ENCODE results near the gene CYTH2.
"Not testable (repeated sequence)": the region's sequence is repeated elsewhere in the genome, so short reads cannot be mapped to it uniquely, and the experiment has no call there.

CYTH2 gene

DNA sequence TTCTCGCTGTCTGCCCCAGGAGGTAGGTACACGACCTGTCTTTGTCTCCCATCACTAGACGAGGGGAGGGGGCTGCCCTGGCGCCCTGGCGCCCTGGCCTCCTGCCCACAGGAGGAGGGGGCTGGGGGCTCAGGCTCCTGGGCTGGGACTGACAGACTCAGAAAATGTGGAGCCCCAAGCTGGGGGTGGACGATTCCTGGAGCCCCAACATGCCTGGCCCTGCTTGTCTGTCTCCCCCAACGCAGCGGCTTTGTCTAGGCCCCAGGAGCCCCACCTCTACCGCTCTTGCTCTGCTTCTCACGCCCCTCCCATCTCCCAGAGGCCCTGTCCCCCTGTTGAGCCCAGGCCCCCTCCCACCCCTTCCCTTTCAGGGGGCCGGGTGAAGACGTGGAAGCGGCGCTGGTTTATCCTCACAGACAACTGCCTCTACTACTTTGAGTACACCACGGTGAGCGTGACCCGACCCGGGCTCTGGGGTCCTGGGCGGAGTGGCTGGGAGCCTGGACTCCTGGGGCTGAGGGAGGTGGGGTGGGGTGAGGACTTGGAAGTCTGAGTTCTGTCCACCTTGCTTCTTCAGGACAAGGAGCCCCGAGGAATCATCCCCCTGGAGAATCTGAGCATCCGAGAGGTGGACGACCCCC, 8.6 kb downstream of the CYTH2 start:
- DNase-seq (ENCODE audit: low read depth in 2 of 2), result no peak

DNA sequence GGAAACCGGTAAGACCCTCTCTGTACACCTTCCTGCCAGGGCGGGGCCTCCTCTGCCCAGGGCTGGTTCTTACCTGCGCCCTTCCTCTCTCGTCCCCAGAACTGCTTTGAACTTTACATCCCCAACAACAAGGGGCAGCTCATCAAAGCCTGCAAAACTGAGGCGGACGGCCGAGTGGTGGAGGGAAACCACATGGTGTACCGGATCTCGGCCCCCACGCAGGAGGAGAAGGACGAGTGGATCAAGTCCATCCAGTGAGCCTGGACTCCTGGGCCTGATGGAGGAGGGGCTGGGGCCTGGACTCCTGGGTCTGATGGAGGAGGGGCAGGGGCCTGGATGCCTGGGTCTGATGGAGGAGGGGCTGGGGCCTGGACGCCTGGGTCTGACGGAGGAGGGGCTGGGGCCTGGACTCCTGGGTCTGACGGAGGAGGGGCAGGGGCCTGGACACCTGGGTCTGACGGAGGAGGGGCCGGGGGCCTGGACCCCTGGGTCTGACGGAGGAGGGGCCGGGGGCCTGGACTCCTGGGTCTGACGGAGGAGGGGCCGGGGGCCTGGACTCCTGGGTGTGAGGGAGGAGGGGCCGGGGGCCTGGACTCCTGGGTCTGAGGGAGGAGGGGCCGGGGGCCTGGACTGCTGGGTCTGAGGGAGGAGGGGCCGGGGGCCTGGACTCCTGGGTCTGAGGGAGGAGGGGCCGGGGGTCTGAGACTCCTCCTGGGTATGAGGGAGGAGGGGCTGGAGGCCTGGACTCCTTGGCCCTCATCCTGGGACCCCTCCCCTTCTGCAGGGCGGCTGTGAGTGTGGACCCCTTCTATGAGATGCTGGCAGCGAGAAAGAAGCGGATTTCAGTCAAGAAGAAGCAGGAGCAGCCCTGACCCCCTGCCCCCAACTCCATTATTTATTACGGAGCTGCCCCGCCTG, 9.4 kb downstream of the CYTH2 start:
- DNase-seq (ENCODE audit: low read depth in 2 of 2), result no peak

GRCh38 chr19:48479686-48480085, 10.5 kb downstream of the CYTH2 start:
- DNase-seq (ENCODE audit: low read depth in 2 of 2), result no peak

- no peak for DNase-seq (ENCODE audit: low read depth in 2 of 2)
Measured at GRCh38 chr19:48480183-48480557, 11.0 kb downstream of the CYTH2 start.

DNA sequence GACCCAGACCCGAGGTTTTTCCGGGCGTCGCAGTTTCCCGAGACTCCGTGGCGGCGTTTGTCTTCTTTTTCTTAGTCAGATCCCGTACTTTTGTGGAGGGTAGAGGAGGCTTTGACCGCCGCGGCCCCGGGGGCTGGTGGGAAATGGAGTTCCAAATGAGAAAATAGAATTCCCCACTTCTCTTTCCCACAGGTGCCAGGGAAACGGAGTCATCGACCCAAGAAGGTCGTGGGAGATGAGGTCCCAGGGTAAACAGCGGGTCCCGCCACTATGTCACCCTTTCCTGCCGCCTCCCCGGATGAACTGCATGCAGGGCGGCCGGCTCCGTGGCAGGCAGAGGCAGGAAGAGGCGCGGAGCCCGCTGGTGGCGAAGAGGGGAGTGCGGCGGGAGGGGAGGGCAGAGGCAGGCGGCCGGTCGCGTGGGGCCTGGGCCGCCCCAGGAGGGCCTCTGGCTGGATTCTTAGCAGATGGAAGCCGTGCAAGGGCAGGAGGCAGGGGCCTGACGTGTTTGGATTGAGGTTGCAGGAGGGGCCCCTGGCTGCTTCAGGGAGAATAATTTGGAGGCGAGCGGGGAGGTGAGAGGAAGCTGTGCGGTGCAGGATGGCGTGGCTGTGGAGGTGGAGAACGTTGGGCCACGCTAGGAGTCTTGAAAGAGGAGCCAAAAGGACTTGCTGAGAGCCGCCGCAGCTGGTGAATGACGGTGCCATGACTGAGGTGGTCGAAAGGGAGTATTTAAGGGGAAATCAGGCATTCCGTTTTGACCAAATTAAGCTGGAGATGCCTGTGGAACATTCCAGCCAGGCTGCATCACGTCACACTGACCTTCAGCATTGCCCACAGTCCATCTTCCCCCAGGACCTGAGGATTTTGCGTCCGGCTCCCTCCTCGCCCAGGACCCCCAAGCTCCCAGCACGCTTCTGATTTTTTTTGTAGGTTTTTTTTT, 11.7 kb downstream of the CYTH2 start:
- DNase-seq (ENCODE audit: low read depth in 2 of 2), result no peak

- DNase-seq (ENCODE audit: low read depth in 2 of 2), result no peak
Measured at GRCh38 chr19:48481846-48482639, 12.9 kb downstream of the CYTH2 start.

DNA sequence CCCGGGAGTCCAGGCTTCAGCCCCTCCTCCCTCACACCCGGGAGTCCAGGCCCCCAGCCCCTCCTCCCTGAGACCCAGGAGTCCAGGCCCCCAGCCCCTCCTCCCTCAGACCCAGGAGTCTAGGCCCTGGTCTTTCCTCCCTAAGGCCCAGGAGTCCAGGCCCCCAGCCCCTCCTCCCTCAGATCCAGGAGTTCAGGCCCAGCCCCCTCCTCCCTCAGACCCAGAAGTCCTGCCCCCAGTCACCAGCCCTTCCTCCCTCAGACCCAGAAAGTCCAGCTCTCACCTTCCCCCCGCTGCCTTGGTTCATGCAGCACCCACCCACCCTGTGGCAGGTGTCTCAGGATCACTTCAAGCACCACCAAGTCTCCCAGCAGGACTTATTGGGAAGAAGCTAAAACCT, 14.1 kb downstream of the CYTH2 start:
- no peak for DNase-seq (ENCODE audit: low read depth in 2 of 2)

GRCh38 chr19:48484247-48484893, 15.2 kb downstream of the CYTH2 start:
- no peak for DNase-seq (ENCODE audit: low read depth in 2 of 2)

GRCh38 chr19:48484931-48485612, 15.9 kb downstream of the CYTH2 start:
- DNase-seq (ENCODE audit: low read depth in 2 of 2), result no peak

DNA sequence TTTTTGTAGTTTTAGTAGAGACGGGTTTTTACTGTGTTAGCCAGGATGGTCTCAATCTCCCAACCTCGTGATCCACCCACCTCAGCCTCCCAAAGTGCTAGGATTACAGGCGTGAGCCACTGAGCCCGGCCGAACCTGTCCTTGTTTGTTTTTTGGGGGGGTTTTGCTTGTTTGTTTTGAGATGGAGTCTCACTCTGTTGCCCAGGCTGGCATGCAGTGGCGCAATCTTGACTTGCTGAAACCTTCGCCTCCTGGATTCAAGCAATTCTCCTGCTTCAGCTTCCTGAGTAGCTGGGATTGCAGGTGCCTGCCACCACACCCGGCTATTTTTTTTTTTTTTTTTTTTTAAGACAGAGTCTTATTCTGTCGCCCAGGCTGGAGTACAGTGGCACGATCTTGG, 17.5 kb downstream of the CYTH2 start:
- not testable (repeated sequence) for DNase-seq (ENCODE audit: low read depth in 2 of 2)

DNA sequence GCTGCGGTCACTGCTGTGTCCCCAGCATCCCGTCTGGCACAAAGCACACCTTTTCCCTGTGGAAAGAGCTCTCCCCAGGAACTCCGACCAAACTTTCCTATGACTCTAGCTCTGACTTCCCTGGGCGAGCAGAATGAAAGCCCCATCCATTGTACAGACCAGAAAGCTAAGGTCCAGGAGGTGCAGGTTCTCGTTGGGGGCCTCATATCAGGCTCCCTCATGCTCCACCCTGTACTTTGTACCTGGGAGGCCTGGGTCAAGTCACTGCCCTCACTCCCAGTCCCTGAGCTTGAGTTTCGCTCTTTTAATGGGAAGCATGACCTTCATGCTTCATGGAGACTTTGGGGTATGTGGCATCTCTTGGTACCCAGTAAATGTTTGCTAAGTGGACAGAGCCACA, 18.4 kb downstream of the CYTH2 start:
- no peak for DNase-seq (ENCODE audit: low read depth in 2 of 2)

DNA sequence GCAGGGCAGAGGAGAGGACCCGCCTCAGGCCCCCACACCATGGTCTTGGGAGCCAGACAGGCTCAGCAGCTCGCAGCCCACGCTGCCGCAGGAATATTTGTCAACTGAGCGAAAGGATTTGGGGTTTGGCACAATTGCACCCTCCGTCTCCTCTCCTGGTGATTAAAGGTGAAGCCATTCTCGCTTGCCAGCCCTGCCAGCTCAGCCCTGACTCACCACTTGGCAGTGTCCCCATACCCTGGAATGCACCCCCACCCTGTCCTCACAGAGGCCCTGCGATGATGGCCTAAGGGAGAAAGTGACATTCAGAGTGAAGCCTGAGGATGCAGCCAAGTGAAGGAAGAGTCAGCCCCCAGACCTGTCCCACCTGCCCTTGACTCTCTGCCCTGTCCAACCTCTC, 18.8 kb downstream of the CYTH2 start:
- DNase-seq (ENCODE audit: low read depth in 2 of 2), result no peak

GRCh38 chr19:48488478-48488877, 19.3 kb downstream of the CYTH2 start:
- DNase-seq (ENCODE audit: low read depth in 2 of 2), result not testable (repeated sequence)

GRCh38 chr19:48489608-48490216, 20.5 kb downstream of the CYTH2 start:
- no peak for DNase-seq (ENCODE audit: low read depth in 2 of 2)

DNA sequence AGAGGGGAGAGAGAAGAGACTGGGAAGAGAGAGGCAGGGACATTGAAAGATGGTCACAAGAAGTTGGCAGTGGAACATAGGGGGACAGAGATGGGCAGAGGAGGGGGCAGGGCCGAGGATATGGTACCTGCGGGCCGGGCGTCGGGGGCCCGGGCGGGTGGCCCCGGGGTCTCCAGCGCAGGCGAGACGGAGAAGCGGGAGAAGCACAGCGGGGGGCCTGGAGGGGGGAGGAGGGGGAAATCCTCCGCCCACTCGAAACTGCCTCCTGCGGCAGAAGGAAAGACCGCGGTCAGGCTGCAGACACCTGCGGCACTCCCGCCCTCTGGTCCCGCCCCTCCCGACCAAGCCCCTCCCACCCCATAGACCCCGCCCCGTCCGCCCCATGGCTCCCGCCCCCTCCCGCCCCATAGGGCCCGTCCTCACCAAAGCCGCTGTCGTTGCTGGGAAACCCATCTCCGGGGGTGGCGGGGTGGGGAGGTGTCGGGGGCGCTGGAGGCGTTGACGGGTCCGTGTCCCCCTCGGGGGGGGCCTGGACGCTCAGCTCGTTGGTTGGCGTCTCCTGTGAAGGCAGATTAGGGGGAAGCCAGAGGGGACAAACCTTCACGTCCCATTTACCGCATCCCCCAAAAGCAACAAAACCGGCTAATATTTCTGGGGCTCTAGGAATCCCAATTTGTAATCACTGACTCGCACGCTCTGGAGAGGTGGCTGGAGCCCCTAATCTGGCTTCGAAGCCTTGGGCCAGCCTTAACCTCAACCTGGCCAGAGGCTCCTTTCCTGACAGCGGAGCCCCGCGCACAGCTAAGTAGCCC, 22.0 kb downstream of the CYTH2 start:
- no peak for DNase-seq (ENCODE audit: low read depth in 2 of 2)

GRCh38 chr19:48491793-48492123, 22.6 kb downstream of the CYTH2 start:
- DNase-seq (ENCODE audit: low read depth in 2 of 2), result no peak

DNA sequence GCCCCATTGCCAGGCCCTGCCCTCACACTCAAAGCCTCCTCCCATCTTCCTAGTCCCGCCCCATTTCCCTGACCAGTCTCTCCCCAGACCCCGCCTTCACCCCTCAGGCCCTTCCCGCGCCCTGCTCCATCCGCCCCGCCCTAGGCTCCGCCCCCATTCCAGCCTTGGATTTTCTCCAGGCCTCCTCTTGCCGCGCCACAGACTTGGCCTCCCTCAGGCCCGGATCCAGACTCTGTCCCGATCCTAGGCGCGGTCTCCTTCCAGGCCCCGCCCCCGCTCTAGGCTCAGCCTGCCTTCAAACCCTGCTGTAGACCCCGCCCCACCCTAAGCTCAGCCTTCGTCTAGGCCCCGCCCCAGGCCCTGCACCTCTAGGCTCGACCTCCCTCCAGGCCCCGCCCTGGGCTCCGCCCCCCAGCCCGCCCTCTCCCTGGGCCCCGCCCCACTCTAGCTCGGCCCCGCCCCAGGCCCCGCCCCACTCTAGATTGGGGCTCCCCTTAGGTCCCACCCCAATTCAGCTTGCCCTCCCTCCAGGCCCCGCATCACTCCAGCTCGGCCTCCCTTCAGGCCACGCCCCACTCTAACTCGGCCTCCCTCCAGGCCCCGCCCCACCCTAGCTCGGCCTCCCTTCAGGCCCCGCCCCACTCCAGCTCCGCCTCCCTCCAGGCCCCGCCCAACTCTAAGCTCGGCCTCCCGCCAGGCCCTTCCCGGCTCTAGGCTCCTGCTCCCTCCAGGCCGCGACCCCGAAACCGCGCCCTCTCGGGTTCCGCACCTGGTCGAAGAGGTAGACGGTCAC, 24.0 kb downstream of the CYTH2 start:
- peak; percentile 93 to 95 for DNase-seq (ENCODE audit: low read depth in 2 of 2)

- no peak for DNase-seq (ENCODE audit: low read depth in 2 of 2)
Measured at GRCh38 chr19:48493718-48494401, 24.7 kb downstream of the CYTH2 start.
